Activated T-cell treated with anti-CD3 and anti-CD28 coated beads, Interleukin-2, amount 50 U/mL, for 4 hours (primary cell): Measurements from ENCODE around the gene DDIT4. TPM values are rescaled to one million over a fixed set of nuclear protein-coding genes. Genes with fewer than 3 reads are reported as not detected.

ENCODE experiments used
- ATAC-seq, 2 donors: fragments of 200-7000 bp; cut with Tn5 transposase; one replicate each; pipeline ENCODE4 v1.10.0; 2021
- DNase-seq: peaks from one replicate; pipeline ENCODE4 v3.0.0-alpha.2; 2020
- H3K27me3 Mint-ChIP-seq: one replicate; pipeline ENCODE4 v1.8.0; 2021; ENCODE audit warnings: low read depth, mixed read lengths
- H3K36me3 Mint-ChIP-seq: one replicate; pipeline ENCODE4 v1.8.0; 2022; ENCODE audit warnings: mixed read lengths; ENCODE audit not compliant: insufficient read depth
- H3K4me1 Mint-ChIP-seq: one replicate; pipeline ENCODE4 v1.8.0; 2021; ENCODE audit warnings: low read depth, mixed read lengths
- H3K4me3 Mint-ChIP-seq: one replicate; pipeline ENCODE4 v1.8.0; 2021; ENCODE audit warnings: mild to moderate bottlenecking, moderate library complexity, mixed read lengths
- H3K9me3 Mint-ChIP-seq: one replicate; pipeline ENCODE4 v1.8.0; 2021; ENCODE audit warnings: mixed read lengths
- total RNA-seq, 3 donors: library from RNA; stranded (reverse); gene quantifications; one replicate each; pipeline ENCODE4 v1.2.1, GENCODE V29; 2021

Gene DDIT4
- total RNA-seq, 3 donors from 2014 or later: 240 to 268 (median 263) TPM

DNA sequence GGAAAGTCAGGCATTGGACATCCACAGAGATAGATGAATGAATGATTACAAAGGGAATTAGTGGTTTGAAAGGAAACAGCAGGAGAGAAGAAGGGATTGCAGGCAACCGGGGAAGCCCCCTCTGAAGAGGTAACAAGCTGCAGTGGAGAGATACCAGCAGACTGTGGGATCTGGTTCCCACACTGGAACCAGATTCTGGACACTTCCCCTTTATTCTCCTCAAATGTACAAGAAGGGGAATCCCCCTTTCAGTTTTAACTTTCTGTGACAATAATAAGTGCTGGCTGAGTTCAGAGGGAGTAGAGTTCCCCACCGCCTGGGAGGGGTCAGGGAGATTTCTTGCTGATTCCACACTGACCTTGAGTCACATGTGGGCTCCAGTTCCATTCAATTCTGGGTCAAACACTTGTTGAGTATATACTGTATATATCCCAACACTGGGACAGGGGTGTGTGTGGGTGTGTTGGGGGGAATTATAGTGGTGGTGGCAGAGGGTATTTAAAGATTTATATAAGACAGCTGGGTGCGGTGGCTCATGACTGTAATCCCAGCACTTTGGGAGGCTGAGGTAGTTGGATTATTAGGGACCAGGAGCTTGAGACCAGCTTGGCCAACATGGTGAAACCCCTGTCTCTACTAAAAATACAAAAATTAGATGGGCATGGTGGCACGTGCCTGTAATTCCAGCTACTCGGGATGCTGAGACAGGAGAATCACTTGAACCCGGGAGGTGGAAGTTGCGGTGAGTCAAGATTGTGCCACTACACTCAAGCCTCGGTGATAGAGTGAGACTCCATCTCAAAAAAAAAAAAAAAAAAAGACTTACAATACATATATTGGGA, 16.5 kb upstream of the DDIT4 start:
- ATAC-seq (no peak), DNase-seq (no peak)
- H3K27me3 Mint-ChIP-seq: no peaks in the 10 kb centered on the region
- no peaks in the 10 kb centered on the region for H3K36me3 Mint-ChIP-seq
- H3K4me1 Mint-ChIP-seq: peaks cover 73% of the 10 kb centered on the region
- no peaks in the 10 kb centered on the region for H3K9me3 Mint-ChIP-seq
- H3K4me3 Mint-ChIP-seq: no peak overlapping the region

DNA sequence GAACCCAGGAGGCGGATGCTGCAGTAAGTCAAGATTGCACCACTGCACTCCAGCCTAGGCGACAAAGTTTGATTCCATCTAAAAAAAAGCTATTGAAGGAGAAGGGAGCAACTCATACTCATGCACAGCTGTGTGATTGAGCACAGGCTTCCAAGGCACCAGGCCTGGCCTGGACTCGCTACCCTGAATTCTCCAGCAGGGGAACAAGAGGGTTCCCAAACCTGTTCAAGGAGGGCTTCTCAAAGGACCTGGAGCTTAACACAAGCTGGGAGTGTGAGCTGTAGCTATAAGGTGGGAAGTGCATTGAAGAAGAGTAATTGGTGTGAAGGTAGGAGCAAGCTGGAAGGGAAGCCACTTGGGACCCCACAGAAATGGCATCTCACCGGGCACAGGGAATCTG, 15.1 kb upstream of the DDIT4 start:
- H3K4me1 Mint-ChIP-seq: peaks cover 68% of the 10 kb centered on the region
- no peaks in the 10 kb centered on the region for H3K27me3 Mint-ChIP-seq
- peak overlapping the region; percentile 16 for H3K4me3 Mint-ChIP-seq
- DNase-seq (no peak), ATAC-seq (no peak)
- H3K9me3 Mint-ChIP-seq: no peaks in the 10 kb centered on the region
- no peaks in the 10 kb centered on the region for H3K36me3 Mint-ChIP-seq

DNA sequence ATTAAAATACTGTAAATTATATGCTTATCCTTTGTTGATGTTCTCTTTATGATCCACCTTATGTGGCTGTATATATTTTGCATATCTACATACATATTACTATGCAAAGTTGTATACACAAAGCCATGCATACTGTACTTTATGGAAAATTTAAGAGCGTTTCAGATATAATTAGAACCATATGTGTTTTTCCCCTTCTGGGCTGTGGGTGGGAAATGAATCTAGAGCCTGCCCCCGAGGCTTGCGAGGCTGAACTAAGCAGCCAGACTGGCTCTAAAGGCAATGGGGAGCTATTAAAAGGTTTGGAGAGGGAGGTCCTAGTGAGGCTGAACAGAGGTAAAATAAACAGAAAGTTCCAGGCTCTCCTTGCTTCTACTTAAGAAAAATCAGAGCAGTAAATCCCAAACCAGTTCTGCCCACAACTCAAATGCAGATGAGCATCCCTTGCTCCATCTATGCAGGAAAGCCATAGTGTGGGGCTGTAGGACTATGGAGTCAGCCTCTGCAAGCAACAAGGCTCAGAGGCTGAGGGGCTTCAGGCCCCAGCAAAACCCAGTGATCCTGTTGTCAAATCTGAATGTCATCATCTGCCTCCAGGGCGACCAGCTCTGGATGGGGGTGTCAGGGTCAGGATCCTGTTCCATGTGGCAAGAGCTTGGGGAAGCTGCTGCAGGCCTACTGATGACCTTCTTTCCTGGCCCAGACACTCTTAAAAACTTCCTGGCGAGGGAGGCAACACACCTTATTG, 14.1 kb upstream of the DDIT4 start:
- Mint-ChIP-seq H3K4me1 (peaks cover 71% of the 10 kb centered on the region), H3K27me3 (no peaks in the 10 kb centered on the region), H3K9me3 (no peaks in the 10 kb centered on the region), H3K4me3 (peak overlapping the region; percentile 68), H3K36me3 (no peaks in the 10 kb centered on the region)
- no peak for ATAC-seq
- no peak for DNase-seq

DNA sequence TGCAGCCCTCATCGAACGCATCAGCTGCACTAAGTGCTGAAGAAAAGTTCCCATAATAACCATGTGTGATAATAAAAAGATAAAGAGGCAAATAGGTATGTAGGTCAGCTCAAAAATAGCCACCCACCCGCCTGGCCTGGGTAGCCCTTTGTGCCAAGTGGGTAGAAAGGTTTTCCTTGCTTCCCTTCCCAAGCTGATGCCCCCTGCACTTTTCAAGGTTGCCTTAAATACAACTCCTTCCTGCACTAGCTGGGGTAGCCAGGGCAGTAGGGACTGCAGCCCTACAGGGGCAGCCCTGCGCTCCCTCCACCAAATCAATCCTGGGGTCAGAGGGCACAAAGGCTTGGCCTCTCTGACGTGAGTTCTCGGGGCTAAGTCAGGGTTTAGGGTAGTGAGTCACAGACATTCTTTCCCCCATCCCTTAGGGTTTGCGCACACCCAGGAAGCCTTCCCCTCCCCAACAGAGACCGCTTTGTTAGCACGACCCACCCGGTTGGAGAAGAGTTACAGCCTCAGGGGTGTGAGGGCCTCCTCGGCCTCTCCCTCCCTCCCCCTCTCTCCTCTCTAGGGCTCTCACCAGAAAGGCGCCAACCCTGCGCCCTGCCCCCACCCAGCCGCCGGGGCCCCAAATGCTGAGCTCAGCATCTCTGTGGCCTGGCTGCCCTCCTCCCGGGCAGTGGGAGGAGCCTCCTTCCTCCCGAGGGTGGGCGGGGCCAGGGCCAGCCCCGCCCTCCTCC, 13.3 kb upstream of the DDIT4 start:
- peak overlapping the region; percentile 86 for H3K4me3 Mint-ChIP-seq
- ATAC-seq: peak; percentile 70 to 71

DNA sequence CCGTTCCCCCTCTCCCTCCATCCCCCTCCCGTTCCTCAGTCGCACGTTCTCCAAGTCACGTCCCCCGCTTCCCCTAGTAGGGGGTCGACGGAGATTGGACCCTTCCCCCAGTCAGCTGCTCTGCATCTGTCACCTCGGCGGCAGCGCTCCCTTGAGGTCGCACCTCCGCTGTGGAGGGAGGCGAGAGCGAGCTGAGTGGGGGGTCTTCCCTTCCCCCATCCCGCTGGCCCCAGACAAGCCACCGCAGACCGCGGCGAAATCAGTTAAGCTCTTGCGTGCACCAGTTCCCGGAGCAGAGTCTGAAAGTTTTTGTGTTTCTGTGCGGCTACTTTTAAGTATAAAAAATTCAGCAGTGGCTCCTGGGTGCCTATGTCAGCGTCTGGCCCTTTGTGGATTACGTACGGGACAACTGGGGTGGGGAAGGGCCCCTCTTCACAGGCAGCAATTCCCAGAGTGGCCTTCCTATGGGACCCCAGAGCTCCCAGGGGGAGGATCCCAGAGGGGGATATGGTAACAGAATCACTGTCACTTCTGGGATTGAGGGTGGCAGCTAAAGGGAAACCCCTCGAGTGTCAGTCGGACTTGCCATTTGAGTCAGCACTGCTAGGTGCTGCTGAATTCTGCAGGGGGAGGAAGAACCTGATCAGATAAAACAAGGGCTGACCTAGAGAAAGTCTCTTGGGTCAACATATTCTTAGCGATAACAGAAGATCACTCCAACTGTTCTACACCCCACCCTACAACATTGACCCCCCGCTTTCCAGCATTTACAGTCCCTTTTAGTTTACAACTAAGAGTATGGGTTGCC, 12.5 kb upstream of the DDIT4 start:
- DNase-seq (peak; percentile 21), ATAC-seq (peak; percentile 68 to 69)
- H3K9me3 Mint-ChIP-seq: no peaks in the 10 kb centered on the region
- H3K27me3 Mint-ChIP-seq: no peaks in the 10 kb centered on the region
- no peaks in the 10 kb centered on the region for H3K36me3 Mint-ChIP-seq
- peaks cover 59% of the 10 kb centered on the region for H3K4me1 Mint-ChIP-seq
- H3K4me3 Mint-ChIP-seq: peak overlapping the region; percentile 86

More for the DNA sequence above, 13.3 kb upstream of the DDIT4 start:
- peak; percentile 71 for DNase-seq
- Mint-ChIP-seq H3K36me3 (no peaks in the 10 kb centered on the region), H3K4me1 (peaks cover 66% of the 10 kb centered on the region), H3K27me3 (no peaks in the 10 kb centered on the region), H3K9me3 (no peaks in the 10 kb centered on the region)

DNA sequence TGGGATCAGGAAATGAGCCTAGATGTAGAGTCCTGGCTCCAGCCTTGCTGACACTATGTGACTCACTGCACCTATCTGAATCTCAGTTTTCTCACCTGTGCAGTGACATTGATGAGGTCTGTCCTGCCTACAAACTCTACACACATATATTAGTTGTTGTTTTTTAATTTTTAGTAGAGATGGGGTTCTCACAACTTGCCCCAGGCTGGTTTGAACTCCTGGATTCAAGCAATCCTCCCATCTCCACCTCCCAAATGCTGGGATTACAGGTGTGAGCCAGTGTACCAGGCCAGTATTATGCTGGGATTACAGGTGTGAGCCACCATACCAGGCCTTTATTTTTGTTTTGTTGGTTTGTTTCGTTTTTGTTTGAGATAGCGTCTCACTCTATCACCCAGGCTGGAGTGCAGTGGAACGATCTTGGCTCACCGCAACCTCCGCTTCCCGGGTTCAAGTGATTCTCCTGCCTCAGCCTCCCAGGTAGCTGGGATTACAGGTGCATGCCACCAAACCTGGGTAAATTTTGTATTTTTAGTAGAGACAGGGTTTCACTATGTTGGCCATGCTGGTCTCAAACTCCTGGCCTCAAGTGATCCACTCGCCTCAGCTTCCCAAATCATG, 11.8 kb upstream of the DDIT4 start:
- no peak for DNase-seq
- peaks cover 56% of the 10 kb centered on the region for H3K4me1 Mint-ChIP-seq

DNA sequence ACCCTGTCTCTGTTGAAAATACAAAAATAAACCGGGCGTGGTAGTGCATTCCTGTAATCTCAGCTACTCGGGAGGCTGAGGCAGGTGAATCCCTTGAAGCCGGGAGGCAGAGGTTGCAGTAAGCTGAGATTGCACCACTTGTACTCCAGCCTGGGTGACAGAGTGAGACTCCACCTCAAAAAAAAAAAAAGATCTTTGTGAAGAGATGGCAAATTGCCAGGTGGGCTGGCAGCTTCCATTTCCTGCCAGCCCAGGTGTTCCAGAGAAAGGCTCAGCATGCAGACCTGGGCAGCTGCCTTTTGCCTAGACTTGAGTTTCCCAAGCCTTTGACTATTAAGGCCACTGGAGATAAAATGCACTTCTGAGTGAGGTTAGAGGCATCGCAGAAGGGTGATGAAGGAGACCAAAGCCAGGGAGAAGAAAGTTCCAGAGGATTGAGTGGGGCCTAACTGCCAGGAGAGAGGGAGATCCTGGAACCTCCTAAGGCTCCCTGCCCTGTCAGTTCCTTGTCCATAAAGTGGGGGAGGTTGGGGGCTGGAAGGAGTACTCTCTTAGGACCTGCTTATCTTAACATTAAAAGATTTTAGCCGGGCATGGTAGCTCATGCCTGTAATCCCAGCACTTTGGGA, 10.0 kb upstream of the DDIT4 start:
- Mint-ChIP-seq H3K36me3 (no peaks in the 10 kb centered on the region), H3K9me3 (no peaks in the 10 kb centered on the region), H3K4me1 (peaks cover 47% of the 10 kb centered on the region), H3K27me3 (no peaks in the 10 kb centered on the region), H3K4me3 (no peak overlapping the region)
- ATAC-seq (no peak), DNase-seq (no peak)

More for the DNA sequence above, 11.8 kb upstream of the DDIT4 start:
- peak; percentile 51 to 60 for ATAC-seq
- Mint-ChIP-seq H3K4me3 (peak overlapping the region; percentile 86), H3K36me3 (no peaks in the 10 kb centered on the region), H3K27me3 (no peaks in the 10 kb centered on the region), H3K9me3 (no peaks in the 10 kb centered on the region)

DNA sequence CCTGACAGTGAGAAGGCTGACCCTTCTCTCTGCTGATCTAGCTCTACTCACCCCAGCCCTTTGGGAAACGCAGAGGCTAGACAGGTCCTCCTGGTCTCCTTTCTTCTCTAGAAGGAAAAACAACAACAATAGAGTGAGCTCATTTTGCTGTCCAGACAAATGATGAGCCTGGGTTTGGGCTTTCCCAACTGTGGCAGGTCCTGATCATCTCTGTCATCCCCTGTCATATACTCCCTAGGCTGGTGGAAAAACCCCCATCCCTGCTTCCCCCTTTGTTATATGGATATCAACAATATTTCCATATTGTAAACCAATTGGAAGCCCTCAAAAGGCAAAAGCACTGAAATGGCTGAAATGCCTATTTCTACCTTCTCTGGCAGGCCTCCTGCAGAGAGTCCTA, 9.2 kb upstream of the DDIT4 start:
- Mint-ChIP-seq H3K36me3 (no peaks in the 10 kb centered on the region), H3K4me1 (peaks cover 41% of the 10 kb centered on the region), H3K4me3 (no peak overlapping the region), H3K27me3 (no peaks in the 10 kb centered on the region), H3K9me3 (no peaks in the 10 kb centered on the region)
- ATAC-seq (no peak), DNase-seq (no peak)

DNA sequence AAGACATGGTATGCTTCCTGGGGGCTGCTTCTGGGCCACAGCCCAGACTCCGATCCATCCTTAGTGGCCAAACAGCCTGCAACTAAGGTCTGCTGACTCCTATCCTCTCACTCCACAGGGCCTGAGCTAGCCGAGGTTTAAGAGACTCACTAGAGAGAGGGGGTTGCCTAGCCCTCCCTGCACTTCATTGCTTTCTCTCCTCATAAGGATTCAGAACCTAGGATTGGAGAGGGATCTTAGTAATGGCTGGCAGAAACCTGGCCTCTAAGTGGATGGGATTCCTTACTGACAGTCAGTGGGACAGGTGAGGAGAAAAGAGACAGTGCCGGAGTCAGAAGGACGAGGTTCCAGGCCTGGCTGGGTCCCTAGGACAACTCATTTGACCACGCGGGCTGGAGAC, 8.2 kb upstream of the DDIT4 start:
- Mint-ChIP-seq H3K4me3 (no peak overlapping the region), H3K27me3 (no peaks in the 10 kb centered on the region), H3K36me3 (no peaks in the 10 kb centered on the region), H3K9me3 (no peaks in the 10 kb centered on the region), H3K4me1 (peaks cover 35% of the 10 kb centered on the region)
- no peak for ATAC-seq
- no peak for DNase-seq

DNA sequence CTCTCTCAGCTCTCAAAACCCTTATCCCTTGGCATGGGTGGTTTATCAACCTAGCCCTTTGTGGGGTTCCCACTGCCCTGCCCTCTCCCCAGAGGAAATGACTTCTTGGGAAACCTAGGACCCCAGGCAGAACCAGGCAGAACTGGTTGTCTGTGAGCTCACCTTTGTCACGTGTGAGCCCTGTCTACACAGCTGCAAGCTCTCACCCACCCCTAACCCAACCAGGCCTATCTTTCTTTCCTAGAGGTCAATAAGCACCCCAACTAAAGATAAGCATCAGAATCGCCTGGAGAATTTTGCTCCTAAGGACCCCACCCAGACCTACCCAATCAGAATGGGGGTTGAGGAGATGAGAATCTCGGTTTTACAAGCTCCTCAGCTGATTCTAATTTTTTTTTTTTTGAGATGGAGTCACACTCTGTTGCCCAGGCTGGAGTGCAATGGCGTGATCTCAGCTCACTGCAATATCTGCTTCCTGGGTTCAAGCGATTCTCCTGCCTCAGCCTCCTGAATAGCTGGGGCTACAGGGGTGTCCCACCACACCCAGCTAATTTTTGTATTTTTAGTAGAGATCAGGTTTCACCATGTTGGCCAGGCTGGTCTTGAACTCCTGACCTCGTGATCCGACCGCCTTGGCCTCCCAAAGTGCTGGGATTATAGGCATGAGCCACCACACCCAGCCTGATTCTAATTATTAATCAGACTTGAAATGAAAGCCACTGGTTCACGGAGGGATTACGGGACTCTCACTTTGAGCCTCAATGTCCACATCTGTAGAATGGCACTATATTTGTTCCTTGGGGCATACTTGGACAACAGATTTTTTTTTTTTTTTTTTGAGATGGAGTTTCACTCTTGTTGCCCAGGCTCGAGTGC, 7.5 kb upstream of the DDIT4 start:
- peaks cover 32% of the 10 kb centered on the region for H3K4me1 Mint-ChIP-seq
- ATAC-seq (no peak), DNase-seq (no peak)
- H3K9me3 Mint-ChIP-seq: no peaks in the 10 kb centered on the region
- no peaks in the 10 kb centered on the region for H3K27me3 Mint-ChIP-seq
- H3K36me3 Mint-ChIP-seq: no peaks in the 10 kb centered on the region
- no peak overlapping the region for H3K4me3 Mint-ChIP-seq

DNA sequence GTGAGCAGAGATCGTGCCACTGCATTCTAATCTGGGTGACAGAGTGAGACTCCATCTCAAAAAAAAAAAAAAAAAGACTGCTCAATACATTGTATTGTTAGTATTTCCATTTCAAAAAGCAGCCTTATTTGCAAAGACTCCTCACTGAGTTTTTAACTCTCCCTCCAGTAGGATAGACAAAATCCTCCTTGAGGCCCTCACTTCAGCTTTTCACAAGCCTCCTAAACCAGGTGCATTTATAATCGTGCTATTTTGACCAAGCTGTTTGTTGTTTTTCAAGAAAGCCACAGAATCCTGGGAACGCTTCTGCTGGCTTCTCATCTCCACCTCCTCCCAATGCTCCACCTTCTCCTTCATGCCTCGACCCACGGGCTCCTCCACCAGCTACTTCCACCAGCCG, 6.3 kb upstream of the DDIT4 start:
- Mint-ChIP-seq H3K27me3 (no peaks in the 10 kb centered on the region), H3K4me1 (peaks cover 29% of the 10 kb centered on the region), H3K36me3 (no peaks in the 10 kb centered on the region), H3K4me3 (no peak overlapping the region), H3K9me3 (no peaks in the 10 kb centered on the region)
- ATAC-seq (no peak), DNase-seq (no peak)

DNA sequence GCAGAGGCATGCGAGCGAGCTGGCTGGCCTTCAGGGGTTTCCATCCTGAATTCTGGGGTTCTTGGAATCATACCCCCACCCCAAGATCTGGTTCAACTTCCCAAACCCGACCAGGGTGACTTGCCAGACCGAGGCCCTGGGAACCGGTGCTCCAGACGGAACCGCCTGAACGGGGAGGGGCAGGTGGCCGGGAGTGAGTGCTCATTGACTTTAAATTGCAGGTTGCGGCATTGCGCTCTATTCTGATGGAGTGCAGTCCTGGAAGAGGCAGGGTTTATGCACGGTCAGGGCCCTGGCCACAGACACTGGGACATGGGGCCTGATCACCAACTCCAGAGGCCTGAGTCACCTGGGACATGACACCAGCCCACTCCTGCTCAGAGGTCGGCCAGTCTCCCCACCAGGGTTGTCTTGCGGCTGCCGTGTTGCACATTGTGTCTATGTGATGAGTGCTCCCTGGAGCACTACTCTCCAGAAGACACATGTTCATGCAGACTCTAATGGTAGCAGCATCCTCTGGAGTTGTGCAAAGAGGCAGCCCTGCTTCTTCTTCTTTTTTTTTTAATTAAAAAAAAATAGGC, 5.8 kb upstream of the DDIT4 start:
- H3K4me1 Mint-ChIP-seq: peaks cover 29% of the 10 kb centered on the region
- H3K27me3 Mint-ChIP-seq: no peaks in the 10 kb centered on the region
- H3K36me3 Mint-ChIP-seq: no peaks in the 10 kb centered on the region
- ATAC-seq: no peak
- no peak for DNase-seq
- H3K4me3 Mint-ChIP-seq: no peak overlapping the region
- no peaks in the 10 kb centered on the region for H3K9me3 Mint-ChIP-seq
